HepG2 (cell line): ENCODE measurements around the gene CDH22. TPM values are rescaled to one million over a fixed set of nuclear protein-coding genes. Genes with fewer than 3 reads are reported as not detected.
A peak's percentile ranks its signal among the peaks of the same experiment; 100 is the strongest.

Experiments
- ATAC-seq: fragments of 200-7000 bp; cut with Tn5 transposase; 3 replicates; pipeline ENCODE4 v1.9.1; 2020; ENCODE audit warnings: mild to moderate bottlenecking, moderate library complexity
- BruUV-seq: library from RNA; stranded (reverse); fragments of 400-500 nt; replicated peaks from 2 replicates; lab custom pipeline; 2021; lab: Mats Ljungman, UMichigan
- CTCF ChIA-PET: fragments of 300-600 bp; formaldehyde crosslinking; extraction: SDS; loops from one replicate; lab custom pipeline; 2021; ENCODE audit warnings: low total read pairs, inconsistent platforms, low intra/inter-chr PET ratio; lab: Yijun Ruan, JAX
- POLR2A ChIA-PET: fragments of 350-600 bp; sonication (Branson Sonifier 250); formaldehyde crosslinking; loops from one replicate; lab custom pipeline; 2020; ENCODE audit warnings: antibody characterized with exemption, inconsistent platforms; lab: Yijun Ruan, JAX
- DNase-seq: peaks from one replicate; pipeline ENCODE4 v3.0.0-alpha.2; 2015; ENCODE audit warnings: low spot score
- FAIRE-seq: peaks from 3 replicates; lab custom pipeline; 2011; peaks lifted over from hg19 to GRCh38; lab: Jason Lieb, UNC
- H2AFZ ChIP-seq: one replicate; pipeline ENCODE4 v1.6.1; 2011; ENCODE audit warnings: low read length, inconsistent platforms
- H3K27ac ChIP-seq: fragments of 300-600 bp; 3 replicates; pipeline ENCODE4 v1.8.0; 2011; ENCODE audit warnings: mixed run types, mild to moderate bottlenecking, mixed read lengths, low read length, inconsistent platforms; ENCODE audit not compliant: insufficient read depth; ENCODE audit errors: extremely low read length
- H3K27me3 ChIP-seq, 2 experiments: fragments of 200-600 bp in 1 of 2; 2 replicates in 1 of 2; 3 replicates in 1 of 2; pipeline versions ENCODE4 v1.6.0 to v1.8.0; 2011; ENCODE audit warnings: low read length in 2 of 2, mild to moderate bottlenecking in 2 of 2, moderate library complexity in 2 of 2, inconsistent platforms in 1 of 2; ENCODE audit not compliant: insufficient read depth in 2 of 2, control insufficient read depth in 1 of 2
- H3K36me3 ChIP-seq, 2 experiments: fragments of 200-600 bp in 1 of 2; replicated peaks in 1 of 2; 2 replicates in 1 of 2; 3 replicates in 1 of 2; pipeline versions ENCODE4 v1.5.1 to v1.8.0; 2011; ENCODE audit warnings: low read length in 2 of 2, inconsistent platforms in 1 of 2; ENCODE audit not compliant: insufficient read depth in 2 of 2, control insufficient read depth in 1 of 2
- H3K4me1 ChIP-seq: 2 replicates; pipeline ENCODE4 v1.5.1; 2012; ENCODE audit warnings: low read length, inconsistent platforms; ENCODE audit not compliant: insufficient read depth
- H3K4me2 ChIP-seq: 2 replicates; pipeline ENCODE4 v1.6.0; 2011; ENCODE audit warnings: low read depth, low read length, inconsistent platforms
- H3K4me3 ChIP-seq, 3 experiments: fragments of 200-600 bp in 1 of 3; sonication (generic), shearing (Covaris generic) in 1 of 3; replicated peaks in 1 of 3; 2 replicates each; pipeline ENCODE4 v1.5.1; 2011 to 2016; ENCODE audit warnings: low read length in 3 of 3, inconsistent platforms in 2 of 3, low read depth in 2 of 3, mild to moderate bottlenecking in 2 of 3, control low read depth in 1 of 3, mixed read lengths in 1 of 3; ENCODE audit not compliant: insufficient read depth in 1 of 3
- H3K79me2 ChIP-seq: one replicate; pipeline ENCODE4 v1.6.1; 2011; ENCODE audit warnings: low read length, inconsistent platforms; ENCODE audit not compliant: insufficient read depth
- H3K9ac ChIP-seq: 2 replicates; pipeline ENCODE4 v1.6.0; 2011; ENCODE audit warnings: mild to moderate bottlenecking, low read depth, low read length, inconsistent platforms; ENCODE audit not compliant: insufficient read depth
- H3K9me3 ChIP-seq: 2 replicates; pipeline ENCODE4 v1.5.1; 2012; ENCODE audit warnings: mild to moderate bottlenecking, low read length
- H4K20me1 ChIP-seq: 2 replicates; pipeline ENCODE4 v1.6.0; 2011; ENCODE audit warnings: inconsistent platforms, mild to moderate bottlenecking, low read length, moderate library complexity; ENCODE audit not compliant: insufficient read depth
- AGO2 ChIP-seq: fragments of 200-400 bp; formaldehyde crosslinking; optimal IDR thresholded peaks from 2 replicates; pipeline ENCODE3; 2017; ENCODE audit warnings: mild to moderate bottlenecking, low read depth, low read length, moderate library complexity
- CENPT ChIP-seq: sonication (generic); formaldehyde crosslinking; IDR thresholded peaks from 2 replicates; pipeline ENCODE4 v1.8.0; 2022; ENCODE audit warnings: low read depth, mild to moderate bottlenecking, moderate library complexity, missing genetic modification reagents
- DBP ChIP-seq: sonication (generic); formaldehyde crosslinking; IDR thresholded peaks from 2 replicates; pipeline ENCODE4 v1.4.0; 2020; ENCODE audit warnings: missing genetic modification reagents; ENCODE audit errors: not compliant biosample characterization
- HDAC1 ChIP-seq: sonication (generic); formaldehyde crosslinking; IDR thresholded peaks from 2 replicates; pipeline ENCODE4 v1.5.1; 2020; ENCODE audit warnings: mild to moderate bottlenecking, missing genetic modification reagents
- HNF4G ChIP-seq, 2 experiments: sonication (generic) in 1 of 2; formaldehyde crosslinking in 1 of 2; IDR thresholded peaks; 2 replicates each; pipeline versions ENCODE4 v1.4.0 to v1.6.1; 2011 to 2020; ENCODE audit warnings: borderline replicate concordance in 2 of 2, low read depth in 2 of 2, mild to moderate bottlenecking in 2 of 2, low read length in 1 of 2, missing genetic modification reagents in 1 of 2, moderate library complexity in 1 of 2
- IRX3 ChIP-seq: sonication (generic); formaldehyde crosslinking; IDR thresholded peaks from 2 replicates; pipeline ENCODE4 v1.8.1; 2023; ENCODE audit warnings: mild to moderate bottlenecking, low read depth, missing genetic modification reagents, borderline replicate concordance
- KDM3A ChIP-seq: IDR thresholded peaks from 2 replicates; pipeline ENCODE4 v1.6.1; 2018; ENCODE audit warnings: low read depth, missing compliant biosample characterization
- MAFK ChIP-seq, 2 experiments: IDR thresholded peaks in 1 of 2; conservative IDR thresholded peaks in 1 of 2; 2 replicates each; pipeline ENCODE4 v1.6.1; 2011; ENCODE audit warnings: improper control_type of control experiment in 2 of 2, low read length in 2 of 2
- MNT ChIP-seq: fragments of 450-650 bp; IDR thresholded peaks from 2 replicates; pipeline ENCODE4 v1.6.1; 2016
- MXD1 ChIP-seq: sonication (generic); formaldehyde crosslinking; IDR thresholded peaks from 2 replicates; pipeline ENCODE4 v1.4.0; 2020; ENCODE audit warnings: mild to moderate bottlenecking, missing genetic modification reagents
- NCOA1 ChIP-seq: sonication (generic); formaldehyde crosslinking; IDR thresholded peaks from 2 replicates; pipeline ENCODE4 v1.9.0; 2021; ENCODE audit warnings: missing genetic modification reagents
- PCBP2 ChIP-seq: fragments of 200-400 bp; formaldehyde crosslinking; optimal IDR thresholded peaks from 2 replicates; pipeline ENCODE3; 2018; ENCODE audit warnings: low read length, low read depth; ENCODE audit not compliant: poor library complexity, severe bottlenecking
- POLR2A ChIP-seq, 2 experiments: IDR thresholded peaks; 2 replicates each; pipeline ENCODE4 v1.6.1; 2011; ENCODE audit warnings: low read depth in 2 of 2, low read length in 2 of 2, mild to moderate bottlenecking in 1 of 2, moderate library complexity in 1 of 2; ENCODE audit not compliant: insufficient read depth in 1 of 2
- RCOR2 ChIP-seq: IDR thresholded peaks from 2 replicates; pipeline ENCODE4 v1.6.1; 2016; ENCODE audit warnings: missing biosample characterization, missing genetic modification reagents
- SP4 ChIP-seq: sonication (generic); formaldehyde crosslinking; IDR thresholded peaks from 2 replicates; pipeline ENCODE4 v1.8.1; 2023; ENCODE audit warnings: mild to moderate bottlenecking, missing genetic modification reagents
- TFDP2 ChIP-seq: sonication (generic); formaldehyde crosslinking; IDR thresholded peaks from 2 replicates; pipeline ENCODE4 v1.4.0; 2020; ENCODE audit warnings: missing genetic modification reagents
- ZNF260 ChIP-seq: sonication (generic); formaldehyde crosslinking; IDR thresholded peaks from 2 replicates; pipeline ENCODE4 v1.4.0; 2020; ENCODE audit warnings: missing genetic modification reagents, low read depth, mild to moderate bottlenecking, borderline replicate concordance
- ZNF451 ChIP-seq: sonication (generic); formaldehyde crosslinking; IDR thresholded peaks from 2 replicates; pipeline ENCODE4 v1.5.0; 2020; ENCODE audit warnings: mild to moderate bottlenecking, missing genetic modification reagents
- ZNF644 ChIP-seq: IDR thresholded peaks from 2 replicates; pipeline ENCODE4 v1.6.1; 2016; ENCODE audit warnings: low read depth
- ZNF747 ChIP-seq: sonication (generic); formaldehyde crosslinking; IDR thresholded peaks from 2 replicates; pipeline ENCODE4 v1.8.1; 2023; ENCODE audit warnings: missing genetic modification reagents, mild to moderate bottlenecking, borderline replicate concordance
- ZNF891 ChIP-seq: sonication (generic); formaldehyde crosslinking; IDR thresholded peaks from 2 replicates; pipeline ENCODE4 v1.5.0; 2020; ENCODE audit warnings: mild to moderate bottlenecking, missing genetic modification reagents
- WGBS: methylation state at CpG from one replicate; pipeline ENCODE4 v1.1.6; 2017; ENCODE audit warnings: low lambda C conversion rate; 5-methylcytosine and 5-hydroxymethylcytosine counted together
- in situ Hi-C: cut with HindIII; loops from 2 replicates; pipeline ENCODE4 v1.10.0; 2017; ENCODE audit warnings: low pct_unique_long_range_greater_than_20kb; ENCODE audit not compliant: extremely low pct_ligation_motif_present
- intact Hi-C: fragments of 100-400 bp; cut with micrococcal nuclease; formaldehyde crosslinking; loops from one replicate; pipeline ENCODE4 v1.10.0; 2022; ENCODE audit not compliant: unreplicated experiment
- polyA plus RNA-seq, 8 experiments: library from polyadenylated mRNA; depleted of rRNA in 3 of 8; stranded (reverse) in 7 of 8; unstranded in 1 of 8; fragments of >200 nt; fragmentation: Illumina TruSeq in 4 of 8; extraction: Trizol in 4 of 8; gene quantifications; 2 replicates each; pipeline versions ENCODE4 v1.2.1 to v1.2.3, GENCODE V29; 2011 to 2016; ENCODE audit warnings: low read depth in 4 of 8, missing spikeins in 1 of 8, mixed read lengths in 1 of 8; ENCODE audit not compliant: insufficient read depth in 1 of 8
- total RNA-seq, 5 experiments: library from RNA; depleted of rRNA; stranded (reverse); fragments of >200 nt; fragmentation: Illumina TruSeq; extraction: Trizol; gene quantifications; 2 replicates each; pipeline ENCODE4 v1.2.3, GENCODE V29; 2016; ENCODE audit warnings: low read depth in 1 of 5

The CDH22 gene
- total and polyA plus RNA-seq, 2 of the 13 experiments (the other 11 are each of a cell fraction or from before 2014, with no cell fraction given), result not detected

- ATAC-seq, result no peak
- Histone ChIP-seq H3K36me3 (peaks cover 17 to 23% of the 10 kb centered on the region in 2 experiments; a peak in 3 of 5 replicates), H3K4me1 (peaks cover 47% of the 10 kb centered on the region), H3K27me3 (no peaks in the 10 kb centered on the region), H3K9ac (no peak overlapping the region), H3K4me3 (no peak overlapping the region), H3K27ac (no peak overlapping the region), H3K4me2 (no peak overlapping the region), H3K79me2 (no peaks in the 10 kb centered on the region), H3K9me3 (no peaks in the 10 kb centered on the region), H2AFZ (no peak overlapping the region), H4K20me1 (no peaks in the 10 kb centered on the region; the same call in 1 of the 2 replicates)
- DNase-seq, result no peak
- ChIA-PET POLR2A (interaction anchor here (0.9 kb wide), 1 partner anchor 55 kb away, joined by 4 read pairs; the partner anchor contains the start of gene ELMO2), CTCF (no interaction called here)
- no peak for FAIRE-seq
- intact Hi-C loops, result no loop called here
- over 99% methylated on average over 6 of the region's 7 CpGs for WGBS
- BruUV-seq, result no TSS peak
- TF ChIP-seq ZNF644 (CRISPR knock-in tag), result no peak
- no peak for TF ChIP-seq ZNF747
- no peak for TF ChIP-seq RCOR2 (CRISPR knock-in tag)
- no peak for TF ChIP-seq PCBP2
- TF ChIP-seq CENPT (CRISPR knock-in tag), result 0 out of 2 replicates have a peak, but pooled peaks have one; percentile 36
- TF ChIP-seq TFDP2 (CRISPR knock-in tag), result no peak
- no peak for TF ChIP-seq POLR2A (IDR thresholded peaks at IDR 0.05; ENCODE audit: insufficient read depth in 1 of 2, low read depth in 2 of 2, low read length in 2 of 2)
- TF ChIP-seq KDM3A, result no peak
- TF ChIP-seq HNF4G (IDR thresholded peaks at IDR 0.05; ENCODE audit: borderline replicate concordance, low read depth, low read length), result no peak
- TF ChIP-seq HNF4G (CRISPR knock-in tag; IDR thresholded peaks at IDR 0.05; ENCODE audit: borderline replicate concordance, low read depth), result no peak
- TF ChIP-seq NCOA1 (CRISPR knock-in tag), result no peak
- TF ChIP-seq DBP, result no peak
- no peak for TF ChIP-seq MAFK (conservative IDR thresholded peaks at IDR 0.05 in 1 of 2, IDR thresholded peaks at IDR 0.05 in 1 of 2; ENCODE audit: low read length in 2 of 2)
- no peak for TF ChIP-seq ZNF260
- no peak for TF ChIP-seq ZNF451 (CRISPR knock-in tag)
- TF ChIP-seq MNT, result no peak
- no peak for TF ChIP-seq IRX3 (CRISPR knock-in tag)
- peak; percentile 18; the same call in 1 of the 2 replicates for TF ChIP-seq SP4
- no peak for TF ChIP-seq HDAC1 (CRISPR knock-in tag)
- TF ChIP-seq ZNF891 (CRISPR knock-in tag), result no peak
- no peak for TF ChIP-seq MXD1 (CRISPR knock-in tag)
- TF ChIP-seq AGO2, result peak; percentile 50
- in situ Hi-C loops, result loop anchor here (25.0 kb wide), 1 partner anchor 564 kb away; the partner anchor contains the start of genes DNTTIP1 and WFDC3
These were observed 43.2 kb upstream of the CDH22 start for GRCh38 chr20:46351357-46352058.
